ENCODE data around the gene APCDD1L.

APCDD1L gene

DNA sequence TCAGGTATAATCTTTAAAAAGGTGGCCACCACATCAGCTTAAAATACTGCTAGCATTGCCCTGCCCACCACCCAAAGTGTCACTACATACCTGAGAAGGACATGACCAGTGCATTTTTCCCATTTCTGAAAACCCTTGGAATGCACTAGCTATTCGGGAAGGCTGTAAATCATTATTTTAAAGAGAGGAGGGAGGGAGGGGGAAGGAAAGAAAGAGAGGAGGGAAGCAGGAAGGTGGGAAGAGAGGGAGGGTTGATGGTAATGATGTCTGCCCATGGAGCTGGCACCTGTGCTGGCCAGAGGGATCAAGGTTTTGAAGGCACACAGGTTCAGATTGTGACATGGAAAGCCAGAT, 93.7 kb downstream of the APCDD1L start:
- no peak overlapping the region for H3K4me3 ChIP-seq (ENCODE audit: low read depth, low read length, poor library complexity, severe bottlenecking)
- no peaks in the 10 kb centered on the region for H3K9me2 ChIP-seq (ENCODE audit: low read depth, low read length)
- H3K9me3 ChIP-seq (ENCODE audit: low read length), result peaks cover under 1% of the 10 kb centered on the region; the same call in 1 of the 2 replicates
- peaks cover 31% of the 10 kb centered on the region for H3K79me2 ChIP-seq (ENCODE audit: insufficient read depth, low read length)
- H3K27me3 ChIP-seq (ENCODE audit: insufficient read depth, low read length), result no peaks in the 10 kb centered on the region
- no peak overlapping the region for H3K4me2 ChIP-seq (ENCODE audit: low read length)
- no peak overlapping the region for H2AFZ ChIP-seq (ENCODE audit: low read length)
- peaks cover 76% of the 10 kb centered on the region for H3K36me3 ChIP-seq (ENCODE audit: insufficient read depth, low read length)
- TF ChIP-seq EZH2 (IDR thresholded peaks at IDR 0.05; ENCODE audit: borderline replicate concordance, low read length) (no peak), CTCF (IDR thresholded peaks at IDR 0.05; ENCODE audit: low read length) (no peak)
- H4K20me1 ChIP-seq (ENCODE audit: insufficient read depth, low read length), result no peaks in the 10 kb centered on the region
- no peaks in the 10 kb centered on the region for H3F3A ChIP-seq (ENCODE audit: insufficient read depth, low read length)
- H3K27ac ChIP-seq (ENCODE audit: low read depth, low read length, poor library complexity, severe bottlenecking), result no peak overlapping the region
- H3K4me1 ChIP-seq (ENCODE audit: insufficient read depth, low read length, severe bottlenecking), result peaks cover 3% of the 10 kb centered on the region
- no peak overlapping the region for H3K9ac ChIP-seq (ENCODE audit: low read length)

- no peaks in the 10 kb centered on the region for H3K9me2 ChIP-seq (ENCODE audit: low read depth, low read length)
- H3K27me3 ChIP-seq (ENCODE audit: insufficient read depth, low read length), result no peaks in the 10 kb centered on the region
- H3K79me2 ChIP-seq (ENCODE audit: insufficient read depth, low read length), result peaks cover 34% of the 10 kb centered on the region
- no peaks in the 10 kb centered on the region for H3K9me3 ChIP-seq (ENCODE audit: low read length)
- H4K20me1 ChIP-seq (ENCODE audit: insufficient read depth, low read length), result no peaks in the 10 kb centered on the region
- H3F3A ChIP-seq (ENCODE audit: insufficient read depth, low read length), result no peaks in the 10 kb centered on the region
- no peak for TF ChIP-seq CTCF (IDR thresholded peaks at IDR 0.05; ENCODE audit: low read length)
- TF ChIP-seq EZH2 (IDR thresholded peaks at IDR 0.05; ENCODE audit: borderline replicate concordance, low read length), result no peak
- H3K4me2 ChIP-seq (ENCODE audit: low read length), result no peak overlapping the region
- H3K27ac ChIP-seq (ENCODE audit: low read depth, low read length, poor library complexity, severe bottlenecking), result no peak overlapping the region
- H3K36me3 ChIP-seq (ENCODE audit: insufficient read depth, low read length), result peaks cover 71% of the 10 kb centered on the region
- H2AFZ ChIP-seq (ENCODE audit: low read length), result no peak overlapping the region
- H3K9ac ChIP-seq (ENCODE audit: low read length), result no peak overlapping the region
- no peak overlapping the region for H3K4me3 ChIP-seq (ENCODE audit: low read depth, low read length, poor library complexity, severe bottlenecking)
- peaks cover 8% of the 10 kb centered on the region for H3K4me1 ChIP-seq (ENCODE audit: insufficient read depth, low read length, severe bottlenecking)
Measured at GRCh38 chr20:58420798-58421496, 94.3 kb downstream of the APCDD1L start.

DNA sequence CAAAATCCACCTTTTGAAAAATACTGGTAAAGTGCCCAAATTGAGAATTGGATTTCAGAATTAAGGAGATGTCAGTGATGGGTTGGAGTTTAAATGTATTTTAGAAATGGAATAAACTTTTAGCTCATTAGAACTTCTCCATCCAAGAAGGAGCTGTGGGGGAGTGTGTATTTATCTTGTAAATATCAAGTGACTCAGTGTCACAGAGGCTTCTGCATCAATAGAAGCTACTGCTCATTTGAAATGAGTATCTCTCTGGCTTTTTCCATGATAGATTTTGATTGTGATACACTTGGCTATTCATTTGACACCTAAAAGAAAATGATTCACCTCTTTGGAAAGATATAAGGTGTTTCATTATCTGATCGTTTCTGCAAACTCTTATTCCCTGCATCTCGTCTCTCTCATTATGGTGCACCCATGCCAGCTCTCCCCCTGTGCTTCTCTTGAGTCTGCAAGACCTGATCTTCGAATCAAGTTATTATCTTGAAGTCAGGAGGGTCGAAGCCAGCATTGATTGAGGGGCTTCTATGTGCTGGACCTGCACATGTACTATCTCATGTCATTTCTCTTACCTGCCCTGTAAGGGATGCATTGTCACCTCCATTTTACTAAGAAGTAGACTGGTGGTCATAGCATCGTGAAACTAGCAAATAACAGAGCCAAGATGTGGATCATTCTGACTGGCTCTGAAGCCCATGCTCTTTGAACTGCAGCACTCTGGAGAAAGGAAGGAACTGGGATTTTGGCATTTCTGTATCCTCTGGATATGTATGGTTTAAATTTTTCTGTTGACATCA, 96.0 kb downstream of the APCDD1L start:
- Histone ChIP-seq H3K9me2 (ENCODE audit: low read depth, low read length) (no peaks in the 10 kb centered on the region), H3K4me1 (ENCODE audit: insufficient read depth, low read length, severe bottlenecking) (peaks cover 18% of the 10 kb centered on the region), H3F3A (ENCODE audit: insufficient read depth, low read length) (no peaks in the 10 kb centered on the region), H4K20me1 (ENCODE audit: insufficient read depth, low read length) (no peaks in the 10 kb centered on the region), H3K27ac (ENCODE audit: low read depth, low read length, poor library complexity, severe bottlenecking) (no peak overlapping the region), H3K27me3 (ENCODE audit: insufficient read depth, low read length) (no peaks in the 10 kb centered on the region), H3K36me3 (ENCODE audit: insufficient read depth, low read length) (peaks cover 59% of the 10 kb centered on the region), H3K4me3 (ENCODE audit: low read depth, low read length, poor library complexity, severe bottlenecking) (no peak overlapping the region), H3K4me2 (ENCODE audit: low read length) (no peak overlapping the region), H3K9me3 (ENCODE audit: low read length) (no peaks in the 10 kb centered on the region), H2AFZ (ENCODE audit: low read length) (no peak overlapping the region), H3K9ac (ENCODE audit: low read length) (no peak overlapping the region), H3K79me2 (ENCODE audit: insufficient read depth, low read length) (peaks cover 36% of the 10 kb centered on the region)
- no peak for TF ChIP-seq CTCF (IDR thresholded peaks at IDR 0.05; ENCODE audit: low read length)
- no peak for TF ChIP-seq EZH2 (IDR thresholded peaks at IDR 0.05; ENCODE audit: borderline replicate concordance, low read length)
